Hindlimb muscle (tissue), 1 donor: ENCODE measurements around the gene PLCH1. TPM values are rescaled to one million over a fixed set of nuclear protein-coding genes. Genes with fewer than 3 reads are reported as not detected.
"Not testable (repeated sequence)": the region's sequence is repeated elsewhere in the genome, so short reads cannot be mapped to it uniquely, and the experiment has no call there.

ENCODE experiments used
- DNase-seq: peaks from one replicate; pipeline ENCODE4 v3.0.0-alpha.2; 2013
- polyA plus RNA-seq: library from polyadenylated mRNA; unstranded; fragments of 120-200 nt; gene quantifications from one replicate; pipeline ENCODE4 v1.2.1, GENCODE V29; 2013; ENCODE audit not compliant: insufficient read length

PLCH1 gene
- polyA plus RNA-seq, 1 donor = 0.41 TPM

GRCh38 chr3:155416500-155417118, 328.3 kb downstream of the PLCH1 start:
- no peak for DNase-seq

- DNase-seq = no peak
Observed at GRCh38 chr3:155412904-155413303, 332.0 kb downstream of the PLCH1 start.

- no peak for DNase-seq
Observed at GRCh38 chr3:155411500-155412223, 333.2 kb downstream of the PLCH1 start.

GRCh38 chr3:155409336-155409735, 335.5 kb downstream of the PLCH1 start:
- DNase-seq = no peak

GRCh38 chr3:155407971-155408370, 336.9 kb downstream of the PLCH1 start:
- DNase-seq = no peak

GRCh38 chr3:155407331-155407730, 337.5 kb downstream of the PLCH1 start:
- no peak for DNase-seq

- DNase-seq = no peak
Observed at GRCh38 chr3:155404486-155404885, 340.4 kb downstream of the PLCH1 start.

- DNase-seq = no peak
Observed at GRCh38 chr3:155402656-155403055, 342.2 kb downstream of the PLCH1 start.

- no peak for DNase-seq
Observed at GRCh38 chr3:155398046-155398445, 346.8 kb downstream of the PLCH1 start.

- DNase-seq = not testable (repeated sequence)
Observed at GRCh38 chr3:155394896-155395295, 350.0 kb downstream of the PLCH1 start.

GRCh38 chr3:155394240-155394639, 350.6 kb downstream of the PLCH1 start:
- DNase-seq = no peak

- no peak for DNase-seq
Observed at GRCh38 chr3:155393316-155393715, 351.6 kb downstream of the PLCH1 start.

GRCh38 chr3:155392138-155392537, 352.7 kb downstream of the PLCH1 start:
- DNase-seq = no peak

GRCh38 chr3:155391551-155391958, 353.3 kb downstream of the PLCH1 start:
- DNase-seq = no peak

- peak; percentile 56 for DNase-seq
Observed at GRCh38 chr3:155391104-155391503, 353.8 kb downstream of the PLCH1 start.

GRCh38 chr3:155390351-155390750, 354.5 kb downstream of the PLCH1 start:
- DNase-seq = no peak

GRCh38 chr3:155388417-155388816, 356.5 kb downstream of the PLCH1 start:
- DNase-seq = no peak

- DNase-seq = no peak
Observed at GRCh38 chr3:155387571-155387970, 357.3 kb downstream of the PLCH1 start.

GRCh38 chr3:155386919-155387318, 358.0 kb downstream of the PLCH1 start:
- DNase-seq = no peak

- DNase-seq = no peak
Observed at GRCh38 chr3:155385896-155386625, 358.8 kb downstream of the PLCH1 start.

- no peak for DNase-seq
Observed at GRCh38 chr3:155382396-155383042, 362.4 kb downstream of the PLCH1 start.

GRCh38 chr3:155377847-155378246, 367.0 kb downstream of the PLCH1 start:
- DNase-seq = no peak

- DNase-seq = no peak
Observed at GRCh38 chr3:155377071-155377470, 367.8 kb downstream of the PLCH1 start.
